Esophagus muscularis mucosa (tissue), 4 donors: ENCODE measurements around the gene MRPL28.
"Not testable (repeated sequence)": the region's sequence is repeated elsewhere in the genome, so short reads cannot be mapped to it uniquely, and the experiment has no call there.

ENCODE experiments used
- EP300 ChIP-seq: sonication (generic); formaldehyde crosslinking; IDR thresholded peaks from one replicate; pipeline ENCODE4 v1.6.1; 2017; ENCODE audit warnings: antibody characterized with exemption
- POLR2A ChIP-seq: fragments of 450-650 bp; IDR thresholded peaks from one replicate; pipeline ENCODE4 v1.6.1; 2017; ENCODE audit warnings: antibody characterized with exemption, moderate library complexity, mild to moderate bottlenecking, low read depth
- POLR2AphosphoS5 ChIP-seq, 2 donors: sonication (generic); formaldehyde crosslinking; IDR thresholded peaks; one replicate each; pipeline ENCODE4 v1.6.1; 2017; ENCODE audit warnings: antibody characterized with exemption in 2 of 2
- TF ChIP-seq, protein P1 (sequence below), 3 experiments: fragments of 200-600 bp in 2 of 3; fragments of 450-650 bp in 1 of 3; sonication (generic) in 2 of 3; IDR thresholded peaks; one replicate each; pipeline ENCODE4 v1.5.1; 2017 to 2019; ENCODE audit warnings: antibody characterized with exemption in 3 of 3, mild to moderate bottlenecking in 2 of 3, moderate library complexity in 1 of 3

DNA sequence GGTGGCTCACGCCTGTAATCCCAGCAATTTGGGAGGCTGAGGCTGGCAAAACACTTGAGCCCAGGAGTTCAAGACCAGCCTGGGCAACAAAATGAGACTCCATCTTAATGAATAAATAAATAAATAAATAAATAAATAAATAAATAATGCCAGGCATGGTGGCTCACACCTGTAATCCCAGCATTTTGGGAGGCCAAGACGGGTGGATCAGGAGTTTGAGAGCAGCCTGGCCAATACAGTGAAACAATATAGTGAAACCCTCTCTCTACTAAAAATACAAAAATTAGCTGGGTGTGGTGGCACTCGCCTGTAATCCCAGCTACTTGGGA, 44.8 kb upstream of the MRPL28 start:
- TF ChIP-seq, protein P1, sequence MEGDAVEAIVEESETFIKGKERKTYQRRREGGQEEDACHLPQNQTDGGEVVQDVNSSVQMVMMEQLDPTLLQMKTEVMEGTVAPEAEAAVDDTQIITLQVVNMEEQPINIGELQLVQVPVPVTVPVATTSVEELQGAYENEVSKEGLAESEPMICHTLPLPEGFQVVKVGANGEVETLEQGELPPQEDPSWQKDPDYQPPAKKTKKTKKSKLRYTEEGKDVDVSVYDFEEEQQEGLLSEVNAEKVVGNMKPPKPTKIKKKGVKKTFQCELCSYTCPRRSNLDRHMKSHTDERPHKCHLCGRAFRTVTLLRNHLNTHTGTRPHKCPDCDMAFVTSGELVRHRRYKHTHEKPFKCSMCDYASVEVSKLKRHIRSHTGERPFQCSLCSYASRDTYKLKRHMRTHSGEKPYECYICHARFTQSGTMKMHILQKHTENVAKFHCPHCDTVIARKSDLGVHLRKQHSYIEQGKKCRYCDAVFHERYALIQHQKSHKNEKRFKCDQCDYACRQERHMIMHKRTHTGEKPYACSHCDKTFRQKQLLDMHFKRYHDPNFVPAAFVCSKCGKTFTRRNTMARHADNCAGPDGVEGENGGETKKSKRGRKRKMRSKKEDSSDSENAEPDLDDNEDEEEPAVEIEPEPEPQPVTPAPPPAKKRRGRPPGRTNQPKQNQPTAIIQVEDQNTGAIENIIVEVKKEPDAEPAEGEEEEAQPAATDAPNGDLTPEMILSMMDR (IDR thresholded peaks at IDR 0.05): not testable (repeated sequence)
- TF ChIP-seq POLR2AphosphoS5 (IDR thresholded peaks at IDR 0.05); EP300; POLR2A: not testable (repeated sequence)
